Astrocyte (in vitro differentiated cells and primary cell): ENCODE results near the gene ACAA2.

Experiments
- EZH2 ChIP-seq: IDR thresholded peaks from 2 replicates; pipeline ENCODE4 v1.6.1; 2012; ENCODE audit warnings: mild to moderate bottlenecking, low read length, inconsistent platforms; ENCODE audit not compliant: insufficient read depth
- TF ChIP-seq, protein P1 (sequence below): IDR thresholded peaks from 2 replicates; pipeline ENCODE4 v1.5.1; 2011; ENCODE audit warnings: low read depth, mild to moderate bottlenecking, inconsistent platforms, low read length, moderate library complexity; ENCODE audit not compliant: insufficient read depth

DNA sequence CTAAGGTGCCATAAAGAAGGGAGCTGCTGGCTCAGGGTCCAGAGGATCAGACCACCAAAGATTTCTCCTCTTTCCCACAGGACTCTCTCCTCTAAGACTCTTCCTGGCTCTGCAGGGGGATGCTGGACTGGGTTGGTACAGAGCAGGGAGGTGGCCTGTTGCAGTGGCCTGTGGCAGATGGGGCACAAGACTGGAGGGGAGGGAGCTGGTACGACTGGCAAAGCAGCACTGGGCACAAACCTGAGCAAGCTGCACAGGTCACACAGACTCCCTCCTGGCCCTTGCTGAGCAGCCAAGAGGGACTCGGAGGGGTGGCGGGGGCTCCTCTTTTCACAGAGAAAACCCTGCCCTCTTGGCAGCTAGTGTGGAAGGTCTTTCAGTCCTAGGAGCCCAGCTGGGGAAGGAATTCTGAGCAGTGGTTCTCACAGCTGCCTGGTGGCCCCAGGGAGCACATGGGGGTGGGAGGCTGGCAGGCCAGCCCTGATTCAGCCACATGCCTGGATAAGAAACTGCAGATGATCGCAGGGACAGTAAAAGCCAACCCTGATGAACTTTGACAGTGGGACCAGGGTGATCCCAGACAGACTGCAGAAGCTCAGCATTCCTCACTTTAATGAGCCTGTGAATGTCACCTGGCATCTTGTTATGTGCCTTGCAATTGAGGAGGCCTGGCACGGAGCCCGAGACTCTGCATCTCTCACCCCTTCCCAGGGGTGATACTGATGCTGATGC, 32.5 kb upstream of the ACAA2 start:
- TF ChIP-seq, protein P1, sequence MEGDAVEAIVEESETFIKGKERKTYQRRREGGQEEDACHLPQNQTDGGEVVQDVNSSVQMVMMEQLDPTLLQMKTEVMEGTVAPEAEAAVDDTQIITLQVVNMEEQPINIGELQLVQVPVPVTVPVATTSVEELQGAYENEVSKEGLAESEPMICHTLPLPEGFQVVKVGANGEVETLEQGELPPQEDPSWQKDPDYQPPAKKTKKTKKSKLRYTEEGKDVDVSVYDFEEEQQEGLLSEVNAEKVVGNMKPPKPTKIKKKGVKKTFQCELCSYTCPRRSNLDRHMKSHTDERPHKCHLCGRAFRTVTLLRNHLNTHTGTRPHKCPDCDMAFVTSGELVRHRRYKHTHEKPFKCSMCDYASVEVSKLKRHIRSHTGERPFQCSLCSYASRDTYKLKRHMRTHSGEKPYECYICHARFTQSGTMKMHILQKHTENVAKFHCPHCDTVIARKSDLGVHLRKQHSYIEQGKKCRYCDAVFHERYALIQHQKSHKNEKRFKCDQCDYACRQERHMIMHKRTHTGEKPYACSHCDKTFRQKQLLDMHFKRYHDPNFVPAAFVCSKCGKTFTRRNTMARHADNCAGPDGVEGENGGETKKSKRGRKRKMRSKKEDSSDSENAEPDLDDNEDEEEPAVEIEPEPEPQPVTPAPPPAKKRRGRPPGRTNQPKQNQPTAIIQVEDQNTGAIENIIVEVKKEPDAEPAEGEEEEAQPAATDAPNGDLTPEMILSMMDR = no peak
- TF ChIP-seq EZH2 = no peak
